ENCODE results near the gene C22orf23. TPM values are rescaled to one million over a fixed set of nuclear protein-coding genes. Genes with fewer than 3 reads are reported as not detected.

C22orf23 gene
- total and polyA plus RNA-seq, 2 of the 13 experiments (the other 11 are each of a cell fraction or from before 2014, with no cell fraction given), result 0.21 to 0.24 TPM

GRCh38 chr22:37896181-37896592 is 57.2 kb downstream of the C22orf23 start (continued):
- TF ChIP-seq ZNF710 (CRISPR knock-in tag; IDR thresholded peaks at IDR 0.05; ENCODE audit: borderline replicate concordance) (no peak), BHLHE40 (IDR thresholded peaks at IDR 0.05; ENCODE audit: low read length) (no peak), ZGPAT (CRISPR knock-in tag; IDR thresholded peaks at IDR 0.05) (no peak), RCOR2 (CRISPR knock-in tag; IDR thresholded peaks at IDR 0.05) (0 out of 2 replicates have a peak, but pooled peaks have one; percentile 43), RARG (CRISPR knock-in tag; IDR thresholded peaks at IDR 0.05; ENCODE audit: low read depth) (no peak), HOXA3 (CRISPR knock-in tag; IDR thresholded peaks at IDR 0.05) (0 out of 2 replicates have a peak, but pooled peaks have one; percentile 54), ZFP36 (IDR thresholded peaks at IDR 0.05; ENCODE audit: borderline replicate concordance, low read depth, low read length, partially characterized antibody) (no peak), SMAD1 (CRISPR knock-in tag; IDR thresholded peaks at IDR 0.05; ENCODE audit: borderline replicate concordance, low read depth) (no peak), SOX6 (IDR thresholded peaks at IDR 0.05) (no peak), SOX6 (CRISPR knock-in tag; IDR thresholded peaks at IDR 0.05) (0 out of 2 replicates have a peak, but pooled peaks have one; percentile 25), ZZZ3 (CRISPR knock-in tag; IDR thresholded peaks at IDR 0.05; ENCODE audit: borderline replicate concordance) (no peak; the same call in 1 of the 2 replicates), PHF20 (CRISPR knock-in tag; IDR thresholded peaks at IDR 0.05) (peak; percentile 32; the same call in 1 of the 2 replicates), TBX3 (IDR thresholded peaks at IDR 0.05; ENCODE audit: borderline replicate concordance) (peak; percentile 43; the same call in 1 of the 2 replicates), PHF5A (CRISPR knock-in tag; IDR thresholded peaks at IDR 0.05; ENCODE audit: low read depth, unreplicated experiment) (no peak), MEF2D (CRISPR knock-in tag; IDR thresholded peaks at IDR 0.05) (0 out of 2 replicates have a peak, but pooled peaks have one; percentile 26), JUNB (CRISPR knock-in tag; IDR thresholded peaks at IDR 0.05; ENCODE audit: borderline replicate concordance) (no peak), NFIC (IDR thresholded peaks at IDR 0.05; ENCODE audit: low read length) (no peak), ZNF670 (CRISPR knock-in tag; IDR thresholded peaks at IDR 0.05; ENCODE audit: borderline replicate concordance) (0 out of 2 replicates have a peak, but pooled peaks have one; percentile 56), ARID4A (CRISPR knock-in tag; IDR thresholded peaks at IDR 0.05; ENCODE audit: borderline replicate concordance) (peak; percentile 36; the same call in 1 of the 2 replicates), MTA1 (CRISPR knock-in tag; IDR thresholded peaks at IDR 0.05; ENCODE audit: borderline replicate concordance) (no peak), ZNF343 (CRISPR knock-in tag; IDR thresholded peaks at IDR 0.05) (no peak), RARA (CRISPR knock-in tag; IDR thresholded peaks at IDR 0.05) (peak; percentile 85), ZNF441 (CRISPR knock-in tag; IDR thresholded peaks at IDR 0.05; ENCODE audit: borderline replicate concordance) (no peak), MEIS2 (CRISPR knock-in tag; IDR thresholded peaks at IDR 0.05) (peak; percentile 19; the same call in 1 of the 2 replicates), ATAD3A (CRISPR knock-in tag; IDR thresholded peaks at IDR 0.05) (no peak)

All from HepG2 (cell line).